SK-N-SH treated with all-trans-retinoic acid at 6 μM for 48 hours (cell line): ENCODE measurements around the gene CD59.

ENCODE experiments used
- ARNTL ChIP-seq: fragments of 450-650 bp; formaldehyde crosslinking; IDR thresholded peaks from 2 replicates; pipeline ENCODE4 v1.5.0; 2020; ENCODE audit warnings: low read depth, mild to moderate bottlenecking, moderate library complexity, borderline replicate concordance
- ESRRG ChIP-seq: fragments of 250-450 bp; sonication (Bioruptor Pico); IDR thresholded peaks from 2 replicates; pipeline ENCODE4 v1.6.1; 2021; ENCODE audit warnings: mild to moderate bottlenecking
- GLIS3 ChIP-seq: fragments of 250-450 bp; sonication (Bioruptor Pico); IDR thresholded peaks from 2 replicates; pipeline ENCODE4 v1.5.0; 2020; ENCODE audit warnings: mild to moderate bottlenecking, moderate library complexity
- ISL1 ChIP-seq: fragments of 250-450 bp; sonication (Bioruptor Pico); IDR thresholded peaks from 2 replicates; pipeline ENCODE4 v2.1.2; 2022; ENCODE audit warnings: mild to moderate bottlenecking, moderate library complexity
- SNAI2 ChIP-seq: fragments of 250-450 bp; sonication (Bioruptor Pico); IDR thresholded peaks from 2 replicates; pipeline ENCODE4 v1.5.0; 2020; ENCODE audit warnings: mild to moderate bottlenecking, moderate library complexity
- TOX ChIP-seq: fragments of 250-450 bp; sonication (Bioruptor Pico); IDR thresholded peaks from 2 replicates; pipeline ENCODE4 v1.8.0; 2021; ENCODE audit warnings: mild to moderate bottlenecking, moderate library complexity, borderline replicate concordance
- TSHZ2 ChIP-seq: fragments of 250-450 bp; sonication (Bioruptor Pico); IDR thresholded peaks from 2 replicates; pipeline ENCODE4 v1.5.0; 2020; ENCODE audit warnings: mild to moderate bottlenecking, moderate library complexity
- ZFP3 ChIP-seq: fragments of 250-450 bp; sonication (Bioruptor Pico); IDR thresholded peaks from 2 replicates; pipeline ENCODE4 v1.5.0; 2020; ENCODE audit warnings: mild to moderate bottlenecking, moderate library complexity
- ZNF565 ChIP-seq: fragments of 450-650 bp; formaldehyde crosslinking; conservative IDR thresholded peaks from 2 replicates; pipeline ENCODE4 v1.5.0; 2020; ENCODE audit warnings: low read depth, mild to moderate bottlenecking, moderate library complexity
- ZNF70 ChIP-seq: fragments of 450-650 bp; formaldehyde crosslinking; IDR thresholded peaks from 2 replicates; pipeline ENCODE4 v1.5.0; 2020; ENCODE audit warnings: mild to moderate bottlenecking, moderate library complexity
- TF ChIP-seq, protein P1 (sequence below): fragments of 250-450 bp; sonication (Bioruptor Pico); IDR thresholded peaks from 2 replicates; pipeline ENCODE4 v1.5.1; 2020; ENCODE audit warnings: low read depth, mild to moderate bottlenecking, moderate library complexity
- TF ChIP-seq, protein P2 (sequence below): fragments of 250-450 bp; sonication (Bioruptor Pico); IDR thresholded peaks from 2 replicates; pipeline ENCODE4 v1.8.0; 2020; ENCODE audit warnings: mild to moderate bottlenecking, moderate library complexity, borderline replicate concordance

- TF ChIP-seq SNAI2 (CRISPR knock-in tag) (no peak), GLIS3 (CRISPR knock-in tag) (no peak), ESRRG (CRISPR knock-in tag) (no peak), ARNTL (CRISPR knock-in tag) (no peak), ZNF70 (CRISPR knock-in tag) (no peak), ZNF565 (CRISPR knock-in tag) (no peak), TOX (no peak), ISL1 (CRISPR knock-in tag) (no peak), ZFP3 (CRISPR knock-in tag) (no peak), TSHZ2 (CRISPR knock-in tag) (no peak)
- TF ChIP-seq, protein P1, sequence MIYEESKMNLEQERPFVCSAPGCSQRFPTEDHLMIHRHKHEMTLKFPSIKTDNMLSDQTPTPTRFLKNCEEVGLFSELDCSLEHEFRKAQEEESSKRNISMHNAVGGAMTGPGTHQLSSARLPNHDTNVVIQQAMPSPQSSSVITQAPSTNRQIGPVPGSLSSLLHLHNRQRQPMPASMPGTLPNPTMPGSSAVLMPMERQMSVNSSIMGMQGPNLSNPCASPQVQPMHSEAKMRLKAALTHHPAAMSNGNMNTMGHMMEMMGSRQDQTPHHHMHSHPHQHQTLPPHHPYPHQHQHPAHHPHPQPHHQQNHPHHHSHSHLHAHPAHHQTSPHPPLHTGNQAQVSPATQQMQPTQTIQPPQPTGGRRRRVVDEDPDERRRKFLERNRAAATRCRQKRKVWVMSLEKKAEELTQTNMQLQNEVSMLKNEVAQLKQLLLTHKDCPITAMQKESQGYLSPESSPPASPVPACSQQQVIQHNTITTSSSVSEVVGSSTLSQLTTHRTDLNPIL (CRISPR knock-in tag): no peak
- TF ChIP-seq, protein P2, sequence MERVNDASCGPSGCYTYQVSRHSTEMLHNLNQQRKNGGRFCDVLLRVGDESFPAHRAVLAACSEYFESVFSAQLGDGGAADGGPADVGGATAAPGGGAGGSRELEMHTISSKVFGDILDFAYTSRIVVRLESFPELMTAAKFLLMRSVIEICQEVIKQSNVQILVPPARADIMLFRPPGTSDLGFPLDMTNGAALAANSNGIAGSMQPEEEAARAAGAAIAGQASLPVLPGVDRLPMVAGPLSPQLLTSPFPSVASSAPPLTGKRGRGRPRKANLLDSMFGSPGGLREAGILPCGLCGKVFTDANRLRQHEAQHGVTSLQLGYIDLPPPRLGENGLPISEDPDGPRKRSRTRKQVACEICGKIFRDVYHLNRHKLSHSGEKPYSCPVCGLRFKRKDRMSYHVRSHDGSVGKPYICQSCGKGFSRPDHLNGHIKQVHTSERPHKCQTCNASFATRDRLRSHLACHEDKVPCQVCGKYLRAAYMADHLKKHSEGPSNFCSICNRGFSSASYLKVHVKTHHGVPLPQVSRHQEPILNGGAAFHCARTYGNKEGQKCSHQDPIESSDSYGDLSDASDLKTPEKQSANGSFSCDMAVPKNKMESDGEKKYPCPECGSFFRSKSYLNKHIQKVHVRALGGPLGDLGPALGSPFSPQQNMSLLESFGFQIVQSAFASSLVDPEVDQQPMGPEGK (CRISPR knock-in tag): no peak
Observed at GRCh38 chr11:33699515-33700062, 36.6 kb downstream of the CD59 start.
